A549 (cell line): Measurements from ENCODE around the gene GP1BA. TPM values are rescaled to one million over a fixed set of nuclear protein-coding genes. Genes with fewer than 3 reads are reported as not detected.

ENCODE experiments used
- ATAC-seq, 2 experiments: fragments of 200-7000 bp in 1 of 2; fragments of >200 bp in 1 of 2; cut with Nextera tagmentation in 1 of 2; cut with Tn5 transposase in 1 of 2; 3 replicates each; pipeline versions ENCODE4 v1.8.0 to v1.9.1; 2018 to 2020; ENCODE audit warnings: mild to moderate bottlenecking in 1 of 2, moderate library complexity in 1 of 2
- CTCF ChIA-PET: fragments of 300-600 bp; sonication (Branson Sonifier 250); formaldehyde crosslinking; extraction: SDS; loops from one replicate; lab custom pipeline; 2021; ENCODE audit warnings: antibody characterized with exemption, inconsistent platforms; lab: Yijun Ruan, JAX
- POLR2A ChIA-PET: fragments of 350-600 bp; formaldehyde crosslinking; extraction: SDS; loops from one replicate; lab custom pipeline; 2021; ENCODE audit warnings: antibody characterized with exemption, inconsistent platforms; lab: Yijun Ruan, JAX
- DNase-seq, 2 experiments: peaks; one replicate each; pipeline versions ENCODE4 v3.0.0 to v3.0.0-alpha.2; 2011 to 2016; ENCODE audit warnings: low read depth in 1 of 2, low spot score in 1 of 2
- FAIRE-seq: peaks from 2 replicates; lab custom pipeline; 2011; peaks lifted over from hg19 to GRCh38; lab: Jason Lieb, UNC
- H3K27ac ChIP-seq, 2 experiments: fragments of >200 bp; sonication (Bioruptor Twin); formaldehyde crosslinking; 3 replicates each; pipeline ENCODE4 v1.5.1; 2016 to 2017
- H3K4me1 ChIP-seq: fragments of >200 bp; sonication (Bioruptor Twin); formaldehyde crosslinking; 3 replicates; pipeline ENCODE4 v1.6.1; 2016
- H3K4me2 ChIP-seq: fragments of >200 bp; sonication (Bioruptor Twin); formaldehyde crosslinking; 3 replicates; pipeline ENCODE4 v1.6.1; 2016
- H3K4me3 ChIP-seq: fragments of >200 bp; sonication (Bioruptor Twin); formaldehyde crosslinking; 3 replicates; pipeline ENCODE4 v1.5.1; 2016
- H3K9me3 ChIP-seq: fragments of >200 bp; sonication (Bioruptor Twin); formaldehyde crosslinking; 3 replicates; pipeline ENCODE4 v1.6.1; 2016
- ATOH8 ChIP-seq: fragments of 250-450 bp; sonication (Bioruptor Pico); IDR thresholded peaks from 2 replicates; pipeline ENCODE4 v1.5.0; 2020; ENCODE audit warnings: low read depth, mild to moderate bottlenecking, moderate library complexity
- BCL3 ChIP-seq: fragments of >200 bp; sonication (Bioruptor Twin); formaldehyde crosslinking; IDR thresholded peaks from 3 replicates; pipeline ENCODE4 v1.6.1; 2016
- CBX8 ChIP-seq: fragments of 200-600 bp; sonication (generic); IDR thresholded peaks from 2 replicates; pipeline ENCODE4 v1.6.1; 2016
- CEBPB ChIP-seq, 2 experiments: fragments of >200 bp in 1 of 2; sonication (Bioruptor Twin) in 1 of 2; formaldehyde crosslinking in 1 of 2; IDR thresholded peaks; 2 replicates each; pipeline ENCODE4 v1.6.1; 2012 to 2016
- CHD2 ChIP-seq: fragments of 150-350 bp; IDR thresholded peaks from 2 replicates; pipeline ENCODE4 v1.6.1; 2014; ENCODE audit warnings: low read length; ENCODE audit not compliant: partially characterized antibody
- E2F6 ChIP-seq: IDR thresholded peaks from 2 replicates; pipeline ENCODE4 v1.6.1; 2012; ENCODE audit warnings: low read depth, borderline replicate concordance
- EHMT2 ChIP-seq: fragments of 200-600 bp; sonication (generic); IDR thresholded peaks from 2 replicates; pipeline ENCODE4 v1.6.1; 2016; ENCODE audit warnings: antibody characterized with exemption, low read depth, mild to moderate bottlenecking, moderate library complexity
- EP300 ChIP-seq, 2 experiments: fragments of >200 bp; sonication (Bioruptor Twin); formaldehyde crosslinking; IDR thresholded peaks; 2 replicates in 1 of 2; 3 replicates in 1 of 2; pipeline ENCODE4 v1.6.1; 2016 to 2017
- HES2 ChIP-seq: fragments of >200 bp; sonication (Bioruptor Twin); formaldehyde crosslinking; IDR thresholded peaks from 2 replicates; pipeline ENCODE4 v1.6.1; 2016
- HEYL ChIP-seq: fragments of 250-450 bp; sonication (Bioruptor Pico); IDR thresholded peaks from 2 replicates; pipeline ENCODE4 v1.8.0; 2021; ENCODE audit warnings: mild to moderate bottlenecking, moderate library complexity
- HMGXB4 ChIP-seq: fragments of 250-450 bp; sonication (Bioruptor Pico); IDR thresholded peaks from 2 replicates; pipeline ENCODE4 v1.5.0; 2021; ENCODE audit warnings: mild to moderate bottlenecking, moderate library complexity, borderline replicate concordance
- HOXA7 ChIP-seq: fragments of 250-450 bp; sonication (Bioruptor Pico); IDR thresholded peaks from 2 replicates; pipeline ENCODE4 v1.5.0; 2020; ENCODE audit warnings: mild to moderate bottlenecking, moderate library complexity
- HOXB13 ChIP-seq: fragments of 250-450 bp; sonication (Bioruptor Pico); IDR thresholded peaks from 2 replicates; pipeline ENCODE4 v1.5.0; 2020; ENCODE audit warnings: low read depth, mild to moderate bottlenecking, moderate library complexity
- HOXB5 ChIP-seq: fragments of 250-450 bp; sonication (Bioruptor Pico); IDR thresholded peaks from 2 replicates; pipeline ENCODE4 v1.5.0; 2020; ENCODE audit warnings: mild to moderate bottlenecking, moderate library complexity
- KDM1A ChIP-seq: fragments of 200-600 bp; sonication (generic); IDR thresholded peaks from 2 replicates; pipeline ENCODE4 v1.6.1; 2016; ENCODE audit warnings: low read depth, mild to moderate bottlenecking
- MAX ChIP-seq: IDR thresholded peaks from 2 replicates; pipeline ENCODE4 v1.6.1; 2012
- MAZ ChIP-seq: fragments of 150-350 bp; IDR thresholded peaks from 2 replicates; pipeline ENCODE4 v1.6.1; 2014; ENCODE audit warnings: antibody characterized with exemption, low read depth, low read length, borderline replicate concordance
- NR3C1 ChIP-seq: fragments of >200 bp; sonication (Bioruptor Twin); formaldehyde crosslinking; IDR thresholded peaks from 3 replicates; pipeline ENCODE4 v1.6.1; 2017
- PBX3 ChIP-seq: IDR thresholded peaks from 2 replicates; pipeline ENCODE4 v1.6.1; 2012
- POLR2A ChIP-seq: IDR thresholded peaks from 2 replicates; pipeline ENCODE4 v1.6.1; 2012; ENCODE audit warnings: mild to moderate bottlenecking, low read length
- POLR2AphosphoS2 ChIP-seq: conservative IDR thresholded peaks from 2 replicates; pipeline ENCODE4 v1.6.1; 2012; ENCODE audit warnings: low read length, improper control_type of control experiment, inconsistent platforms
- SREBF2 ChIP-seq: fragments of 450-650 bp; IDR thresholded peaks from 2 replicates; pipeline ENCODE4 v1.6.1; 2014; ENCODE audit warnings: mild to moderate bottlenecking, moderate library complexity
- TFCP2L1 ChIP-seq: fragments of 250-450 bp; sonication (Bioruptor Pico); IDR thresholded peaks from 2 replicates; pipeline ENCODE4 v1.5.0; 2021; ENCODE audit warnings: mild to moderate bottlenecking
- USF2 ChIP-seq: fragments of 450-650 bp; IDR thresholded peaks from 2 replicates; pipeline ENCODE4 v1.6.1; 2014; ENCODE audit warnings: antibody characterized with exemption
- WGBS: methylation state at CpG from one replicate; pipeline ENCODE4 v1.1.6; 2017; ENCODE audit errors: missing lambda C conversion rate; 5-methylcytosine and 5-hydroxymethylcytosine counted together
- polyA plus RNA-seq, 4 experiments: library from polyadenylated mRNA; depleted of rRNA in 3 of 4; stranded (reverse); fragments of >200 nt; fragmentation: RNase III in 1 of 4; extraction: RNeasy Plus Mini Kit Qiagen cat#74134 plus additional on column Dnase treatment in 1 of 4; gene quantifications; 2 replicates in 3 of 4; 3 replicates in 1 of 4; pipeline ENCODE4 v1.2.3, GENCODE V29; 2011 to 2017

The GP1BA gene
- polyA plus RNA-seq, 2 of the 4 experiments (the other 2 are of a cell fraction) = not detected

- TF ChIP-seq MAX = peak; percentile 76
- TF ChIP-seq HOXB13 (CRISPR knock-in tag) = no peak
- peak; percentile 100 for TF ChIP-seq CHD2
- no peak for TF ChIP-seq ATOH8 (CRISPR knock-in tag)
- TF ChIP-seq BCL3 = peak; percentile 89; the same call in 2 of the 3 replicates
Observed at GRCh38 chr17:4939796-4940554, 7.9 kb downstream of the GP1BA start, which contains the start of the genes RNF167 and SLC25A11 (continued).

- ChIA-PET CTCF (interaction anchor here (0.8 to 3.5 kb wide), 14 partner anchors 12 to 105 kb away, joined by 3 to 33 read pairs (median 8); partner anchors contain the start of genes CAMTA2, CHRNE and SPAG7), POLR2A (interaction anchor here (0.8 to 3.2 kb wide), 19 partner anchors 9 to 231 kb away, joined by 3 to 83 read pairs (median 7); partner anchors contain the start of genes ARRB2, CAMTA2, CHRNE and ENO3)
- Histone ChIP-seq H3K9me3 (no peaks in the 10 kb centered on the region), H3K4me3 (peak overlapping the region; percentile 85), H3K4me1 (peaks cover 56% of the 10 kb centered on the region), H3K27ac (peak overlapping the region; percentile 89 to 93), H3K4me2 (peak overlapping the region; percentile 90)
- FAIRE-seq (peak; percentile 54), ATAC-seq (peak; percentile 69 to 76), DNase-seq (peak in 1 of 2 experiments; percentile 97)
- 2% methylated on average over 29 of the region's 29 CpGs for WGBS
- TF ChIP-seq TFCP2L1 (CRISPR knock-in tag) = peak; percentile 58; the same call in 1 of the 2 replicates
- no peak for TF ChIP-seq HES2
- no peak for TF ChIP-seq BCL3
- no peak for TF ChIP-seq EP300 (IDR thresholded peaks at IDR 0.05)
- no peak for TF ChIP-seq HEYL (CRISPR knock-in tag)
- 0 out of 2 replicates have a peak, but pooled peaks have one; percentile 17 for TF ChIP-seq E2F6
- TF ChIP-seq HOXB13 (CRISPR knock-in tag) = no peak
- TF ChIP-seq EHMT2 = no peak
- TF ChIP-seq HMGXB4 = no peak
- no peak for TF ChIP-seq SREBF2
- TF ChIP-seq USF2 = no peak
- TF ChIP-seq PBX3 = 0 out of 2 replicates have a peak, but pooled peaks have one; percentile 30
- no peak for TF ChIP-seq KDM1A
- peak; percentile 89 for TF ChIP-seq POLR2AphosphoS2
- 0 out of 2 replicates have a peak, but pooled peaks have one; percentile 31 for TF ChIP-seq HOXA7 (CRISPR knock-in tag)
- TF ChIP-seq CBX8 = no peak
- no peak for TF ChIP-seq HOXB5 (CRISPR knock-in tag)
- TF ChIP-seq MAZ = no peak
- TF ChIP-seq POLR2A = no peak
- peak in 1 of 2 experiments; percentile 66; a peak in 2 of 4 replicates for TF ChIP-seq CEBPB (IDR thresholded peaks at IDR 0.05)
- TF ChIP-seq NR3C1 = no peak
Observed at GRCh38 chr17:4940555-4941318, 8.7 kb downstream of the GP1BA start.
